Stimulated activated CD4-positive, alpha-beta T cell treated with anti-CD3 and anti-CD28 coated beads, Interleukin-2, amount 100 ng/mL, for 4 hours (primary cell): ENCODE measurements around the gene RIC1.
"Not testable (repeated sequence)": the region's sequence is repeated elsewhere in the genome, so short reads cannot be mapped to it uniquely, and the experiment has no call there.

Experiments
- DNase-seq: peaks from one replicate; pipeline ENCODE4 v3.0.0-alpha.2; 2020; ENCODE audit warnings: low read depth

The RIC1 gene

GRCh38 chr9:5626727-5627634 is 1.9 kb upstream of the RIC1 start:
- DNase-seq = peak; percentile 7

- DNase-seq = not testable (repeated sequence)
These were observed 1.2 kb upstream of the RIC1 start for GRCh38 chr9:5627686-5628085.

- DNase-seq = no peak
These were observed 751 bp upstream of the RIC1 start for GRCh38 chr9:5628183-5628529.

- DNase-seq = peak; percentile 19
These were observed 589 bp downstream of the RIC1 start for GRCh38 chr9:5629312-5630080.

- DNase-seq = no peak
These were observed 1.2 kb downstream of the RIC1 start for GRCh38 chr9:5630081-5630507.

- DNase-seq = no peak
These were observed 2.1 kb downstream of the RIC1 start for GRCh38 chr9:5631026-5631425.

- no peak for DNase-seq
These were observed 3.6 kb downstream of the RIC1 start for GRCh38 chr9:5632540-5632939.

GRCh38 chr9:5633243-5633642 is 4.3 kb downstream of the RIC1 start:
- no peak for DNase-seq

- no peak for DNase-seq
These were observed 6.5 kb downstream of the RIC1 start for GRCh38 chr9:5635390-5635789.

GRCh38 chr9:5639816-5640215 is 10.9 kb downstream of the RIC1 start:
- no peak for DNase-seq

GRCh38 chr9:5642170-5642569 is 13.3 kb downstream of the RIC1 start:
- DNase-seq = no peak

GRCh38 chr9:5643005-5643624 is 14.2 kb downstream of the RIC1 start:
- DNase-seq = no peak

- no peak for DNase-seq
These were observed 15.6 kb downstream of the RIC1 start for GRCh38 chr9:5644501-5644900.

GRCh38 chr9:5646116-5646515 is 17.2 kb downstream of the RIC1 start:
- no peak for DNase-seq

GRCh38 chr9:5650356-5651105 is 21.6 kb downstream of the RIC1 start:
- no peak for DNase-seq

GRCh38 chr9:5651246-5651645 is 22.3 kb downstream of the RIC1 start:
- DNase-seq = no peak

GRCh38 chr9:5652821-5653220 is 23.9 kb downstream of the RIC1 start:
- DNase-seq = no peak

- DNase-seq = not testable (repeated sequence)
These were observed 33.9 kb downstream of the RIC1 start for GRCh38 chr9:5662804-5663203.

- DNase-seq = no peak
These were observed 36.2 kb downstream of the RIC1 start for GRCh38 chr9:5665059-5665458.

GRCh38 chr9:5667391-5667790 is 38.5 kb downstream of the RIC1 start:
- no peak for DNase-seq

- no peak for DNase-seq
These were observed 41.2 kb downstream of the RIC1 start for GRCh38 chr9:5670079-5670478.

- peak; percentile 6 for DNase-seq
These were observed 42.9 kb downstream of the RIC1 start for GRCh38 chr9:5671711-5672353.
